NCI-H1417 (cell line): ENCODE results near the gene CPNE7.

Experiments
- DNase-seq, 3 experiments: peaks; one replicate each; lab custom pipeline; 2025; lab: John Stamatoyannopoulos, UW

The CPNE7 gene

GRCh38 chr16:89549007-89549700 is 26.4 kb upstream of the CPNE7 start:
- no peak for DNase-seq

GRCh38 chr16:89550421-89551007 is 25.0 kb upstream of the CPNE7 start:
- no peak for DNase-seq

GRCh38 chr16:89552329-89552728 is 23.2 kb upstream of the CPNE7 start:
- DNase-seq: no peak

GRCh38 chr16:89552913-89553312 is 22.6 kb upstream of the CPNE7 start:
- DNase-seq: no peak

GRCh38 chr16:89553733-89554132 is 21.8 kb upstream of the CPNE7 start:
- no peak for DNase-seq

- no peak for DNase-seq
Measured at GRCh38 chr16:89554343-89554742, 21.2 kb upstream of the CPNE7 start.

GRCh38 chr16:89555265-89555664 is 20.3 kb upstream of the CPNE7 start:
- no peak for DNase-seq

- no peak for DNase-seq
Measured at GRCh38 chr16:89555780-89556179, 19.8 kb upstream of the CPNE7 start.

- DNase-seq: peak in 2 of 3 experiments; percentile 17 to 25
Measured at GRCh38 chr16:89556750-89557689, 18.5 kb upstream of the CPNE7 start.

GRCh38 chr16:89557690-89558490 is 17.7 kb upstream of the CPNE7 start:
- DNase-seq: no peak

- DNase-seq: peak; percentile 87 to 94 (median 91)
Measured at GRCh38 chr16:89560378-89561141, 15.0 kb upstream of the CPNE7 start, which contains the start of gene RPL13. Gene RPL13 (plus strand): TSS chr16:89560682. CDS start chr16:89560960, 278 bp downstream.

GRCh38 chr16:89561142-89561883 is 14.2 kb upstream of the CPNE7 start:
- DNase-seq: no peak

- DNase-seq: no peak
Measured at GRCh38 chr16:89561884-89562599, 13.5 kb upstream of the CPNE7 start.

GRCh38 chr16:89562939-89563338 is 12.6 kb upstream of the CPNE7 start:
- peak in 1 of 3 experiments; percentile 9 for DNase-seq

- no peak for DNase-seq
Measured at GRCh38 chr16:89563639-89564392, 11.7 kb upstream of the CPNE7 start.

GRCh38 chr16:89564476-89565255 is 10.9 kb upstream of the CPNE7 start:
- DNase-seq: no peak

GRCh38 chr16:89565256-89565505 is 10.4 kb upstream of the CPNE7 start:
- no peak for DNase-seq
